GM18526 (cell line): ENCODE results near the gene HOXC9.

Experiments
- POLR2A ChIP-seq: IDR thresholded peaks from 3 replicates; pipeline ENCODE4 v1.6.1; 2011; ENCODE audit not compliant: insufficient read length; ENCODE audit errors: extremely low read depth

Gene HOXC9

DNA sequence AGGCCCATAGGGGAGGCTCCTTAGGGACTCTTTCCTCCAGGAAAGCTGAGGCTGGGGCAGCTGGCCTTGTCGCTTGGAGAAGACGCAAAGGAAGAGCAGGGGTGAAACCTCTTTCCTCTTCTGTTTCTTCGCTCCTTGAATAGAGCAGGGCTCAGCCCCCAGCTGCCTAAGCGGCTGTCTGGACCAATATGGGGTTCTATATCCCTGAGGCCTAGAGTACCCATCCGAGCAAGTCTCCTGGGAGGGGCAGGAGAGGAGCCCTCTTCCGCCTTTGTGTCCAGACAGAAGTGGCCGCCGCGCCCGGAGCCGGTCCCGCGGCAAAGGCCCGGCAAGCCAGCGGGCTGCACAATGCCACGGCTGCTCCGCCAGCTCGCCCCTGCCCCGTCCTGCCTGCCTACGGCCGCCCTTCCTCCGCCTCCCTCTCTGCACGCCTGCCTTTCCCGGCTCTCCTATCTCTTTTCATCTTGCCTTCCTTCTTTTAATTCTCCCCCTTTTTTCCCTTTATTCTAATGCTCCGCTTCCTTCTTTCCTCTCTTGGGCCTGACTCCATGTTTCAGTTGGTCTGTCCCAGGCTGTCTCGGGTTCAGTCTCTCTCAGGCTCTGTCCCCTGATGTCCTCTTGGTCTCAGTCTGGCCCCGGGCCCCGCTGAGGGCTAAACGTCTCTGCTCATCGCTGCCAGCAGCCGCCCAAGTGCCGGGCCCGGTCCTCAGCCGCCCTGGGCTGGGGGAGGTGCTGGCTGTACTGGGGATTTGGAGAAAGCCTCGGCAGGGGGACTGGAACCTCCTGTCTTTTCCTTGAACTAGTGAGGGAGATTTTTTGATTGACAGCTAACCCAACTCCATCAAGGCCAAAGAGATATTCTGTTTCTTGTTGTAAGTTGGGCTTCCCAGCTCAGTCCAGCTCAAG lies 2.5 kb upstream of the HOXC9 start:
- TF ChIP-seq POLR2A: no peak

DNA sequence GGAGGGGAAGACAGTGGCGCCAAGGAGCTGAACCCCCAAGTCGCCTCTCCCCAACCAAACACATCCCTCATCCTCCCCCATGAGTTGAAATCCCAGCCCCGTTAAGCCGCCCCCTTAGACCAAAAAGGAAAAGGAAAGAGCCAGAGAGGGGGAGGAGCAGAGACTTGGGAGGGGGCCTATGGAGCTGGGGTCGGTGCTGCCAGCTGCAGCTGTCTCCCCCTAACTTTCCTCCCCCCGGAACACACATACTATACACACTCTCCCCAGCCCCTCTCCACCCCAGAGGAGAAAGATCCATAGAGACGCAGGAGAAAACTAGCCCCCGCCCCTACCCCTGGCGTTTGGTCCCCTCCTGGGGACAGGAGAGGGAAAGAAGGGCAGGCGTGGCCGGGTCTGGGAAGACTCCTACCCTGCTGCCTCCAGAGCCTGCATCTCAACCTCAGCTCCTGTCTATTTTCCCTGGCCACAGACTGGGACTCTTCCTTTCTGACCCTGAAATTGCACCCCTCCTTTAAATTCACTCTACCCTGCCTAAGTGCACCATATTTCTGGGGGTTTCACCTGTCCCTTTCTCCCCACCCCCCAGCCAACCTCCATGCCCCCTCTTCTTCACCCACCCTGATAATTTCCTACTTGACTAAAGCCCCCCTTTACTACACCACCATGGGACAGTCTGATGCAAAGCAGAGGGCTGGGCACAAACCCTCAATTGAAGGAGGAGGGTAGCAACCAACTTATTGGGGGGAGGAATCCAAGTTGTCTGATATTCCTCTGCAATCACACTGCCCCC lies 1.7 kb upstream of the HOXC9 start:
- no peak for TF ChIP-seq POLR2A

DNA sequence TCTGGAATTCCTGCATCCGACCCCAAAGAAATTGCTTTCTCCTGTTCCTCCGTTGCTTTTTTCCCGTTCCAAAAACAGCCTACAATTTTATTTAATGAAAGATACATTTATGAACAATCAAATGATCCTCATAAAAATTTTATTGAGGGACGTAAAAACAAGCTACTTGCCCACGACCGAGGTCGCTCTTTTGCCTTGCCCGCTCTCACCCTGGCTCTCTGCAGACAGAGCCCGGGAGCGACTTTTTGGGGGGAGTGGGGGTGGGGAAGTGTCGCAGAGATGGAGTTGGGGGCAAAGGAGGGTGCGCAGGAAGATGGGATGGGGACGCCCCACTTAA lies 1.1 kb upstream of the HOXC9 start:
- no peak for TF ChIP-seq POLR2A

- TF ChIP-seq POLR2A: no peak
These were observed 324 bp upstream of the HOXC9 start for GRCh38 chr12:53999559-54000115.

DNA sequence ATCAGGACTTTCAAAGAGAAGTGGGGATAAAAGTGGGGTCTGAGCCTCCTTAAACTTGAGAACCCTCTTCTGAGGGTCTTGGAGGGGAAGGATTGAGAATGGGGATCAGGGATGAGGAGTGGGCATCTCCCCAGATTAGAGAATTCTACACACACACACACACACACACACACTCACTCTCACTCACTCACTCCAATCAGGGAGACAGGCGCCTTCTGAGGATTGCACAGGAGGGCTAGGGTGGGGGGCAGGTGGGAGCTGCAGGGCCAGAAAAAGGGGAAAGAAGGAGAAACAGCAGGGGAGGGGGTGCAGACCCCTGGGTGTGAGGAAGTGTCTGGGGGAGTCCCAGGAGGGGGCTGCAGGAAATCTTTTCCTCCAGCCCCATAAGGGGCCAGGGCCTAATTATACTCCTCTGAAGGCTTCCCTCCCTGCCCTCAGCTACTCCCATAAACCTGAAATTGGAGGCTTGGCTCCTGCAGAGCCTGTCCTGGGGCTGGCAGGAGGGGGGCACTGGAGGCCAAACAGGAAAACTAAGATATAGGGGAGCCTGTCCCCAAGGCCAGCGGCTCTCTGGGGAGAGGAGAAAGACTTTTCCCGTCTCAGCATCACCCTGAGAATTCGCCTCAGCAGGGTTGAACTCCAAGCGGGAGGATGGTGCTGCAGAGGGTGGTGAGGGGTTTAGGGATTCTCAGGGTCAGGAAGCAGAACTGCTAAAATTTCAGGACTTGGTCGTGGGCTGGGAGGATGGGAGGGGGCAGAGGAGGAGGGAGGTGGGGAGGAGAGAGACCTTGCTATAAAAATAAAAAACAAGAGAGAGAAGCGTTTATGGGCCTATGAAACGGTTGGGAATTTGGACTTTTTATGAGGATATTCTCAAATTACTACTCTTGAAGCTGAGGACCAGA lies 1.6 kb downstream of the HOXC9 start:
- TF ChIP-seq POLR2A: no peak

DNA sequence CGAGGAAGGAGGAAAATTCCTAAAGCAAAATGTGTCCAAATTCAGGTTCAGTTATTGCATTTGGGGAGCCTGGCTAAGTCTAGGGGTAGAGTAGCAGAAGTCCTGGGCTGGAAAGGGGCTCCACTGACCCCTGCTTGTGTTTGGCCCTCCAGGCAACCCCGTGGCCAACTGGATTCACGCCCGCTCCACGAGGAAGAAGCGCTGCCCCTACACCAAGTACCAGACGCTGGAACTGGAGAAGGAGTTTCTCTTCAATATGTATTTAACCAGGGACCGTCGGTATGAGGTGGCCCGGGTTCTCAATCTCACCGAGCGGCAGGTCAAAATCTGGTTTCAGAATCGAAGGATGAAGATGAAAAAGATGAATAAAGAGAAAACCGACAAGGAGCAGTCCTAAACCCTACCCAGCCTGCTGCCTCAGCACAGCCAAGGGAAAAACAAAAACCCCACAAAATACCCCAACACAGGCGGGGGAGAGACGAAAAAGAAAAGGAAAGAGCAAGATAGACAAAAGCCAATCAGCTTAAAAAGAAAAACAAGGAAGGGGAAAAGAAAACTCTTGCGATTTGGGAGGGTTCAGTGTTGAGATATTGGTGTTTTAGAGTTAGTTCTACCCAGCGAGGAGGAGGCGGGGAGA lies 2.4 kb downstream of the HOXC9 start:
- TF ChIP-seq POLR2A: no peak

GRCh38 chr12:54002915-54003389 lies 3.0 kb downstream of the HOXC9 start:
- no peak for TF ChIP-seq POLR2A

DNA sequence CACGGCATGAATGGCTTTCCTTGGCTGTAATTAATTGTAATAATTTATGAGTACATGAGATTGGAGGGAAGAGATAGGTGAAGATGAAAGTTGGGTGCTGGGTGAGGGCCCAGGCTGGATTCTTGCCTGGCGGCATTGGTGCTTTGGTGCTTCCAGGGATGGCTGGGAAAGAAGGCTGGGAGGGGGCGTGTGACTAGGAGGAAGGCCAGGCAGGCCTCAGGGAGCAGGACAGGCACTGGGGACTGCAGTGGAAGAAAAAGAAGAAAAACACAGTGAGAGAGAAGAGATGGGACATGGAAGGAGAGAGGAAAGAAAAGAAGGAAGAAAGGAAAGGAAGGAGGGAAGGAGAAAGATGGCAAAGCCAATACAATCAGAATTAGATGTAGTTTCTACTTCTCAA lies 3.7 kb downstream of the HOXC9 start:
- no peak for TF ChIP-seq POLR2A

GRCh38 chr12:54004063-54004840 lies 4.3 kb downstream of the HOXC9 start:
- no peak for TF ChIP-seq POLR2A

DNA sequence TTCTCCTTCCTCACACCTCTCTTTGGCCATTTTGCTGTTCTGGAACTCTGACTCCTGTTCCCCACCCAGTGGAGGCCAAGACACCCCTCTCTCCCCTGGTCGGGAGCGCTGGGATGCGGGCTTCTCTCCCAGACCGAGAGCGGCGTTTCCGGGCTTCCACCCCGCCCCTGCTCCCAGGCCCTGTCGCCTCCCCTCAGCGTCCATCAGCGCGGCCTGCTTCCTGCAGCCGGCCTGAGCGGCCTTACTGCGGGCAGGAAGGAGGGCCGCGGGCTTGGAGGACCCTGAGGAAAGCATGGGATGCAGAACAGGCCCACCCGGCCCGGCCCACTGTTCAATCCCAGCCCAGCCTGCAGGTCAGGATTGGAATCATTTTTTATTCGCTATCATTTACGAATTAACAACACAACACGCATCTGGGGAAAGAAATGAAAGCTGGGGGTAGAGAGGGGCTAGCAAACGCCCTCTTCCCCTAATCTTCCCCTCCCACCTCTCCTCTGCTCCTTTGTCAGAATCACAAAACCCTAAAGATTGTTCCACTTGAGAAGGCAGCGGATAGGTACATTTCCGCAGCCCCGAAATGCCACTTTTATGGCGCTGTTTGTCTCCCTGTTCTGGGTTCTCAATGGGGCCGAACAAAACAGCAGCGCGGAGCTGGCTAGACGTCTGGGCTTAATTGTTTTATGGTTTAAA lies 5.0 kb downstream of the HOXC9 start:
- TF ChIP-seq POLR2A: no peak

DNA sequence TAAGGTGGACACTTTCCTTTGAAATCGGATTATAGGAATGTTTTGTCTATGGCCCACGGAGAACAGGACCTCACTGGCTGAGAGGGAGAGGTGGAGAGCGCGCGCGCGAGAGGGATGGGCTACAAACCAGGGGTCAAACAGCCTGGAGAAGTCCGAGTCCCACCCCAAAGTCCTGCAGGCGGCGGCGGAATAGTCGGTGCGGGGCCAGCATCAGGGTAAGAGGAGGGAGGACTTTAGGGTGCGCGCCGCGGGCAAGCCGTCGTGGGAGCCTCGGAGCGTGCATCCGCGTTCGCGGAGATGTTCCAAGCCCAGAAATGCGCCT lies 5.5 kb downstream of the HOXC9 start:
- TF ChIP-seq POLR2A: no peak

DNA sequence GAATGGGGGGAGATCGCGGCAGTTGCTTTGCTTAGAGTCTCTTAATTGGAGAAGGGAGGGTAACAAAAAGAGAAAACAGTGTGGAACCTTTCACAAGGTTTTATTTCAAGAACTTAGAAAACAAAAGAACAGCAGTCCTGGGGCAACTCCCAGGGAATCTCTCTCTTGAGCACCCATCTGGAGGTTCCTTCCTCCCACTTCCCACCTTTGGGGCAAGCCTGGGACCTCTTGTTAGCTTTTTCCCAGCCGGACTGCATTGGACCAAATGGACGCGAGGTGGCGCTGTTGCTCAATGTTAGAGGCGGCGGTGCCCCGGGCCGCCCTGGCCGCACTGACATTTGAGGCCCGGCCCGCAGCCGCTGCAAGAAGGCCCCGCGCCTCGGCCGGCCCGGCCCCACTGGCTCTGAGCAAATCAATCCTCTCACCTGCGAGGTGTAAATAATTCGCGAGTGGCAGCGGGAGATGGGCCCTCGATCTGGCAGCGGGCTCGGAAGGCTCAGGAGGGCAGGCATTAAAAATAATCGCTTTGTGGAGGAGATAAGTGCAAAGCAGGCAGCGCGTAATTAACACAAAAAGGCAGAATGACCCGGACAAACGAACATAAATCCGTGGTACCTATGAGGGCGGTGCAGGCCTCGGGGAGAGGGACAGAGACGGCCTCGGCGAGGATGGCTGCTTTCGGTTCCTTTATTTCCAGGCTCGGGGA lies 6.0 kb downstream of the HOXC9 start:
- no peak for TF ChIP-seq POLR2A
